Urinary bladder (tissue), 4 donors: Measurements from ENCODE around the gene MORN3. TPM values are rescaled to one million over a fixed set of nuclear protein-coding genes. Genes with fewer than 3 reads are reported as not detected.
"Not testable (repeated sequence)": the region's sequence is repeated elsewhere in the genome, so short reads cannot be mapped to it uniquely, and the experiment has no call there.

ENCODE experiments used
- DNase-seq: peaks from one replicate; pipeline ENCODE4 v3.0.0-alpha.2; 2015; ENCODE audit errors: extremely low spot score
- H3K27ac ChIP-seq: one replicate; pipeline ENCODE4 v1.5.1; 2013; ENCODE audit warnings: low read depth, mild to moderate bottlenecking, moderate library complexity
- H3K36me3 ChIP-seq: one replicate; pipeline ENCODE4 v1.6.1; 2013; ENCODE audit warnings: mild to moderate bottlenecking, moderate library complexity; ENCODE audit not compliant: insufficient read depth
- H3K4me1 ChIP-seq: one replicate; pipeline ENCODE4 v1.6.1; 2013; ENCODE audit warnings: mild to moderate bottlenecking, moderate library complexity; ENCODE audit not compliant: insufficient read depth
- H3K4me3 ChIP-seq: one replicate; pipeline ENCODE4 v1.5.1; 2013; ENCODE audit warnings: low read depth, low read length
- WGBS: extraction: QIAGEN DNeasy Blood & Tissue Kit; methylation state at CpG from one replicate; pipeline ENCODE4 v1.1.7; 2013; 5-methylcytosine and 5-hydroxymethylcytosine counted together
- polyA plus RNA-seq: library from polyadenylated mRNA; stranded (reverse); fragments of 200-250 nt; gene quantifications from one replicate; pipeline ENCODE4 v1.2.3, GENCODE V29; 2013
- total RNA-seq: library from RNA; depleted of rRNA; stranded (reverse); fragments of >200 nt; gene quantifications from one replicate; pipeline ENCODE4 v1.2.3, GENCODE V29; 2014
- donor health status: healthy with polysubstance abuse.
- donor health status: healthy.

The MORN3 gene
- total and polyA plus RNA-seq, 2 donors: 0.16 to 0.34 TPM

- Histone ChIP-seq H3K4me3 (no peak overlapping the region), H3K4me1 (no peaks in the 10 kb centered on the region), H3K36me3 (no peaks in the 10 kb centered on the region), H3K27ac (no peak overlapping the region)
- no peak for DNase-seq
- WGBS: 91% methylated on average over 11 of the region's 11 CpGs
These were observed 20.9 kb downstream of the MORN3 start for GRCh38 chr12:121648458-121649028.

DNA sequence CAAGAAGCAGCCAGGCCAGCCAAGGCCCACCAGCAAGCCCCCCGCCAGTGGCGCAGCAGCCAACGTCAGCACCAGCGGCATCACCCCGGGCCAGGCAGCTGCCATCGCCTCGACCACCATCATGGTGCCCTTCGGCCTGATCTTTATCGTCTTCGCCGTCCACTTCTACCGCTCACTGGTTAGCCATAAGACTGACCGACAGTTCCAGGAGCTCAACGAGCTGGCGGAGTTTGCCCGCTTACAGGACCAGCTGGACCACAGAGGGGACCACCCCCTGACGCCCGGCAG is 28.2 kb downstream of the MORN3 start:
- DNase-seq: no peak
- Histone ChIP-seq H3K36me3 (no peaks in the 10 kb centered on the region), H3K27ac (no peak overlapping the region), H3K4me1 (peaks cover 2% of the 10 kb centered on the region), H3K4me3 (no peak overlapping the region)
- WGBS: 95% methylated on average over 18 of the region's 18 CpGs

DNA sequence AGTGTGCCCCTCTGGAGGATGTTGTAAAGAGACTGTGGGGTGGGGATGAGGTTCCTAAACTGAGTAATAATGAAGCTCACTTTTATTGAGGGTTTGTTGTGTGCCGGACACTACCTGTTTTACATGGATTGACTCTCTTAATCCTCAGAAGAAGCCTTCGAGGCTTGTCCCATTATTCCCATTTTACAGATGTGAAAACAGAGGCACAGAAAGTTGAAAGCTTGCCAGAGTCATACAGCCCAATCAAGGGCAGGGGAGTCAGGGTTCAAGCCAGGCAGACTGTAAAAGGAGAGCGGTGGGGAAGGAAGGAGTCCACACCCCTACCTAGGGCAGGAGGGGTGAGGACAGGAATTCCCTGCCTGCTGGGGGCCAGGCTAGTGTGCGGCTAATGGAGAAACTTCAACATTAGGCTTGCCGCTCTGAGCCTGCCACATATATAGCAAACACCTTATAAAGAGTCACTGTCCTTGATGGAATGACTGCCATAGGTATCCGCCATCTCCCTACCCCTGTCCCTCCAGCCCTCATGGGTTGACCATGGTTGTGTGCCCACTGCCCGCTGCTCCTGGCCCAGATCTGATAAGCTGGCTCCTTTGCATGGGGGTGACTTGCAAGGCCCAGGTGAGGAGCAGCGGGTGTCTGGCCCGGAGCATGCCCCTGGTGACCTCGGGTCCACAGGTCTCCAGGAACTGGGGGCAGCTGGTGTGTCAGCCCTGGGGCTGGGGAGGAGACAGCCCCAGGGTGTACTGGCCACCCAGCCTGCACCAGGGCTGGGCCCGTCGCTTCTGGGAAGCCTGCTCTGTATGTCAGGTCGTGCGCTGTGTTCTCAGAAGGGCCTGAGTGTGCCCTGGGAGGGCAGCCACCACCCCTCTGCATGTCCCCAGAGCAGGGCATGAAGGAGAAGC is 30.9 kb downstream of the MORN3 start:
- DNase-seq: no peak
- Histone ChIP-seq H3K27ac (no peak overlapping the region), H3K4me1 (peaks cover 2% of the 10 kb centered on the region), H3K36me3 (no peaks in the 10 kb centered on the region), H3K4me3 (no peak overlapping the region)
- 93% methylated on average over 14 of the region's 14 CpGs for WGBS

GRCh38 chr12:121637231-121637914 is 32.1 kb downstream of the MORN3 start:
- WGBS: 64% methylated on average over 10 of the region's 10 CpGs
- DNase-seq: no peak
- Histone ChIP-seq H3K4me1 (peaks cover 2% of the 10 kb centered on the region), H3K27ac (no peak overlapping the region), H3K4me3 (no peak overlapping the region), H3K36me3 (no peaks in the 10 kb centered on the region)

DNA sequence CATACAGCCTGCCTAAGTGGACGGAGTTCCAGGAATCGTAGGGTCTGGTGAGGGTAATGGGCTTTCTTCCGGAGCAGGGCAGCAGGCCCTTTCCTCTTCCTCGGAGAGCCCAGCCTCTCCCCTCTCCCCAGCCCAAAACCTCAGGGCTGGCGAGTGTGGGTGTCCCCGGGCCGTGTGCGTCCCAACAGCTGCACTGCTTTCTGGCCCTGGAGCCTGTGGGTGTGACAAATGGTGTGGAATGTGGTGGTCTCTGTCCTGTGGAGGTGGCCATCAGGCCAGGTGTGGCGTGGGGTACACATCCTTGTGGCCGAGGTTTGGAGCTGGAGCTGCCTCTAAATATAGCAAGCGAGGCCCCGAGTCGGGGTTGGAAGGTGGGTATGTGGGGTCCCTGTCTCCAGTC is 34.6 kb downstream of the MORN3 start:
- Histone ChIP-seq H3K4me3 (no peak overlapping the region), H3K4me1 (peaks cover 2% of the 10 kb centered on the region), H3K36me3 (no peaks in the 10 kb centered on the region), H3K27ac (no peak overlapping the region)
- WGBS: 81% methylated on average over 13 of the region's 13 CpGs
- DNase-seq: no peak

DNA sequence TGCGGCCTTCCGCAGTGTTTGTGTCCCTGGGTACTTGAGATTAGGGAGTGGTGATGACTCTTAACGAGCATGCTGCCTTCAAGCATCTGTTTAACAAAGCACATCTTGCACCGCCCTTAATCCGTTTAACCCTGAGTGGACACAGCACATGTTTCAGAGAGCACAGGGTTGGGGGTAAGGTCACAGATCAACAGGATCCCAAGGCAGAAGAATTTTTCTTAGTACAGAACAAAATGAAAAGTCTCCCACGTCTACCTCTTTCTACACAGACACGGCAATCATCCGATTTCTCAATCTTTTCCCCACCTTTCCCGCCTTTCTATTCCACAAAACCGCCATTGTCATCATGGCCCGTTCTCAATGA is 35.6 kb downstream of the MORN3 start:
- H3K27ac ChIP-seq, H3K36me3 ChIP-seq, DNase-seq, H3K4me1 ChIP-seq, H3K4me3 ChIP-seq: not testable (repeated sequence)
- 96% methylated on average over 5 of the region's 11 CpGs for WGBS

GRCh38 chr12:121632069-121632970 is 37.1 kb downstream of the MORN3 start:
- peaks cover 2% of the 10 kb centered on the region for H3K4me1 ChIP-seq
- no peak for DNase-seq
- 40% methylated on average over 11 of the region's 11 CpGs for WGBS
- H3K27ac ChIP-seq: peak overlapping the region; percentile 59
- no peak overlapping the region for H3K4me3 ChIP-seq
- no peaks in the 10 kb centered on the region for H3K36me3 ChIP-seq

DNA sequence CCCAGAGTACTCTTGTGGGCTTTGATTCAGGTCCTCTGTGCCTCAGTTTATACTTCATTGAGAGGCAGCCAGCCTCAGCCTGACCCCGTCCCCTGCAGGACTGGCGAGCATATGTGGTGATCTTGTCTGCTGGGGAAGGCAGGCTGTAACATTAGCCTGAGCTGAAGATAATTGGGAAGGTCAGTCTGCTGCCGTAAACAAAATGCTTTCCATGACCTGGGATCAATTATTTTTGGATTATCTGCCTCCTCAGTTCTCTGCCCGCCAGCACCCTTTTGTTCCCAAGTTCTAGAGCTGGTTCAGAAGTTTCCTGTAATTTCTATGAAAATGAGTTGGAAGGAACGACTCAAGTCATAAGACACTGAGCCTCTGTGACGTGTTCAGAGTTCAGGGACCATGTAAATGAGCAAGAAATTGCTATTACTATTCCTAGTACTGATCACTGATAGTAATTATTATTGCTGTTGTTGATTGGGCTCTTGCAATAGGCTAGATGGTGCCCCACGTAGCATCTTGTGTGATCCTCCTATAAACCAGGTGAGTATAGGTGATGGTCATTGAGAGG is 38.6 kb downstream of the MORN3 start:
- WGBS: 86% methylated on average over 7 of the region's 7 CpGs
- no peak overlapping the region for H3K27ac ChIP-seq
- no peaks in the 10 kb centered on the region for H3K4me1 ChIP-seq
- H3K36me3 ChIP-seq: no peaks in the 10 kb centered on the region
- no peak overlapping the region for H3K4me3 ChIP-seq
- no peak for DNase-seq

DNA sequence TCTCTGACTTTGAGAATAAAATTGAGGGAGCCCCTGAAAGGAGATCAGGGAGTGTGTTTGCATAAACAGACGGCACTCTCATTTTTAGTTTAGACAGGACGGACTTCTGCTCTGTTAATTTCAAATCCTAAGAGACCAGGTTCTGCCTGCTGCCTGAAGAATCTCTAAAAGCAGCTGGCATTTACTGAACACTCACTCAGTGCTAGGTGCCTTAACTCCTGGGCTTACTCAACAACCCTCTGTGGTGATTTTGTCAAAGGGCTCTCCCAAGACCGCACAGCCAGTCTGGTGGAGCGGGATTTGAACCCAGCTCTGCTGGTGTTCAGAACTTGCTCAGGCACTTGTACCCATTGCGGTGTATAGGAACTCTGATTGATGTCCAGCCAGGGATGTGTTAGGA is 40.9 kb downstream of the MORN3 start:
- H3K4me1 ChIP-seq: no peaks in the 10 kb centered on the region
- no peak for DNase-seq

DNA sequence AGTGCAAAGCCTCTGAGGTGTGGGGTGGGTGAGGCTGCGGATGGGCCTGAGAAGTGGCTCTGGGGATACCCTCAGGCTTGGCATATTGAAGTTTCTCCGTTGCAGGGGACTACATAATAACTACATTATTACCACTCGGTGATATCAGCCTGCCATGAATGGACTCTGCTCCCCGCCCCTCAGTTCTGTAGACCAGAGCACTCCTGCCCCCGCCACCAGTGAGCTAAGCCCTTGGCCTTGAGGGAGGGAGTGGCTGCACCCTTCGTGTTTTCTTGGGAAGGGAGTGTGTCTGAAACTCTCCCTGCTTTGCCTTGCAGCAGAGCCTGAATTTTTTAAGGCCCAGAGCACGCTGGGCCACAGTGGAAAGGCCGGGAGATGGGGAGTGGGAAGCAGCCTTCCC is 41.4 kb downstream of the MORN3 start:
- no peaks in the 10 kb centered on the region for H3K4me1 ChIP-seq
- no peak overlapping the region for H3K27ac ChIP-seq
- H3K36me3 ChIP-seq: no peaks in the 10 kb centered on the region
- peak overlapping the region; percentile 65 for H3K4me3 ChIP-seq
- no peak for DNase-seq
- 52% methylated on average over 8 of the region's 8 CpGs for WGBS

More for the DNA sequence above, 40.9 kb downstream of the MORN3 start:
- WGBS: 79% methylated on average over 5 of the region's 5 CpGs
- H3K36me3 ChIP-seq: no peaks in the 10 kb centered on the region
- H3K27ac ChIP-seq: no peak overlapping the region
- no peak overlapping the region for H3K4me3 ChIP-seq

DNA sequence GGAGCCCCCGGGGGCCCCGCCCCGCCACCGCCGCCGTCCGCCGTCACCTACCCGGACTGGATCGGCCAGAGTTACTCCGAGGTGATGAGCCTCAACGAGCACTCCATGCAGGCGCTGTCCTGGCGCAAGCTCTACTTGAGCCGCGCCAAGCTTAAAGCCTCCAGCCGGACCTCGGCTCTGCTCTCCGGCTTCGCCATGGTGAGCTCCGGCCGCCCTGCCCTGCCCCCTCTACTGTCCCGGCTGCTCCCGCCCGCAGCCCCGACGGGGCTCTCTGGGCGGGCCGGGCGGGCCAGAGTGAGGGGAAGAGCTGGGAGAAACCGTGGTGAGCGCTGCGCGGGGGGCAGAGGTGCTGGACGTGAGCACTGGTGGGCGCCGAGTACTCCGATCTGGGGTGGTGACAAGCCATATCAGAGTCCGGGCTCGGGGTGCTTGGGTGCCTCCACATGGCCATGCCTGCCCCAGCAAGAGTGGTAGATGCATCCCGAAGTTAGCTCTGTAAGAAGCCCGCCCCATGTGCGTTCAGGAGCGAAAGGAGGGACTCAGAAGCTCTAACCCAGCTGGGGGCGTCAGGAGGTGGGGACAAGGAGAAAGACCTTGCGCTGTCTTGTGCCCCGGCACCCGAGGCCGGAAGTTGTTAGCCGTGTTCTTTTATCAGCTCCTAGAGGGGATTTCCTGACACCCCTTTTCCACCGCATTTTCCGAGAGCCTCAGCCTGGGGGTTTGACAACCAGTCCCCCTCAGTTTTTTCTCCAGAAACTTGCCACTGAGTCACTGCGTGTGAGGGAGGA is 42.4 kb downstream of the MORN3 start:
- Histone ChIP-seq H3K27ac (peak overlapping the region; percentile 73), H3K4me3 (peak overlapping the region; percentile 65), H3K36me3 (no peaks in the 10 kb centered on the region), H3K4me1 (no peaks in the 10 kb centered on the region)
- WGBS: under 1% methylated on average over 53 of the region's 53 CpGs
- peak; percentile 23 for DNase-seq

GRCh38 chr12:121626087-121626852 is 43.2 kb downstream of the MORN3 start, which contains the start of gene ORAI1:
TSS of gene ORAI1 (plus strand) at chr12:121626530.
- Histone ChIP-seq H3K27ac (peak within 1 kb of the TSS; percentile 82), H3K36me3 (no peaks in the 10 kb centered on the region), H3K4me3 (peak within 1 kb of the TSS; percentile 65), H3K4me1 (no peaks in the 10 kb centered on the region)
- DNase-seq: peak; percentile 81
- under 1% methylated on average over 92 of the region's 92 CpGs for WGBS
